Calu3 (cell line): ENCODE data around the gene TMEM176A. TPM values are rescaled to one million over a fixed set of nuclear protein-coding genes. Genes with fewer than 3 reads are reported as not detected.

Experiments used
- BruUV-seq: library from RNA; stranded (reverse); fragments of 400-500 nt; replicated peaks from 2 replicates; lab custom pipeline; 2021; lab: Mats Ljungman, UMichigan
- CTCF ChIA-PET: fragments of 300-600 bp; sonication (Branson Sonifier 250); formaldehyde crosslinking; loops from one replicate; lab custom pipeline; 2022; ENCODE audit warnings: antibody characterized with exemption; lab: Charles Lee
- DNase-seq: peaks from one replicate; pipeline ENCODE4 v3.0.0; 2022
- H3K27ac Mint-ChIP-seq: one replicate; pipeline ENCODE4 v1.8.0; 2022; ENCODE audit warnings: mixed read lengths; ENCODE audit not compliant: unreplicated experiment
- H3K27me3 Mint-ChIP-seq: one replicate; pipeline ENCODE4 v1.8.0; 2022; ENCODE audit warnings: mixed read lengths; ENCODE audit not compliant: unreplicated experiment
- H3K36me3 Mint-ChIP-seq: one replicate; pipeline ENCODE4 v1.8.0; 2022; ENCODE audit warnings: mild to moderate bottlenecking, moderate library complexity, mixed read lengths; ENCODE audit not compliant: insufficient read depth, unreplicated experiment
- H3K4me1 Mint-ChIP-seq: one replicate; pipeline ENCODE4 v1.8.0; 2022; ENCODE audit warnings: mild to moderate bottlenecking, low read depth, mixed read lengths; ENCODE audit not compliant: unreplicated experiment
- H3K4me3 Mint-ChIP-seq: one replicate; pipeline ENCODE4 v1.8.0; 2022; ENCODE audit warnings: mild to moderate bottlenecking, low read depth, moderate library complexity, mixed read lengths; ENCODE audit not compliant: unreplicated experiment
- H3K9me3 Mint-ChIP-seq: one replicate; pipeline ENCODE4 v1.8.0; 2022; ENCODE audit warnings: low read depth, mixed read lengths; ENCODE audit not compliant: unreplicated experiment
- CTCF ChIP-seq: fragments of 200-600 bp; IDR thresholded peaks from one replicate; pipeline ENCODE4 v1.8.0; 2022; ENCODE audit warnings: antibody characterized with exemption; ENCODE audit not compliant: unreplicated experiment
- intact Hi-C: fragments of 100-400 bp; cut with micrococcal nuclease; formaldehyde crosslinking; loops from one replicate; pipeline ENCODE4 v1.10.0; 2022; ENCODE audit not compliant: unreplicated experiment
- total RNA-seq: library from RNA; stranded (reverse); gene quantifications from 2 replicates; pipeline ENCODE4 v1.2.3, GENCODE V29; 2022

The TMEM176A gene
- total RNA-seq, 1 experiment from 2014 or later: 1.5 TPM

GRCh38 chr7:150845421-150845861 lies 44.9 kb downstream of the TMEM176A start:
- no peaks in the 10 kb centered on the region for H3K36me3 Mint-ChIP-seq
- no peaks in the 10 kb centered on the region for H3K4me1 Mint-ChIP-seq
- H3K4me3 Mint-ChIP-seq: no peak overlapping the region
- no peaks in the 10 kb centered on the region for H3K9me3 Mint-ChIP-seq
- no TSS peak for BruUV-seq
- no peak for TF ChIP-seq CTCF
- intact Hi-C loops: no loop called here
- DNase-seq: no peak
- H3K27ac Mint-ChIP-seq: no peak overlapping the region
- CTCF ChIA-PET: no interaction called here
- peaks cover 47% of the 10 kb centered on the region for H3K27me3 Mint-ChIP-seq

- Mint-ChIP-seq H3K36me3 (no peaks in the 10 kb centered on the region), H3K4me3 (no peak overlapping the region), H3K9me3 (no peaks in the 10 kb centered on the region), H3K27me3 (peaks cover 53% of the 10 kb centered on the region), H3K4me1 (no peaks in the 10 kb centered on the region), H3K27ac (no peak overlapping the region)
- no peak for DNase-seq
- no peak for TF ChIP-seq CTCF
- CTCF ChIA-PET: no interaction called here
- no TSS peak for BruUV-seq
- intact Hi-C loops: no loop called here
These were observed 45.9 kb downstream of the TMEM176A start for GRCh38 chr7:150846291-150847115.

- Mint-ChIP-seq H3K27me3 (peaks cover 63% of the 10 kb centered on the region), H3K4me1 (peaks cover 6% of the 10 kb centered on the region), H3K4me3 (no peak overlapping the region), H3K9me3 (no peaks in the 10 kb centered on the region), H3K27ac (no peak overlapping the region), H3K36me3 (no peaks in the 10 kb centered on the region)
- CTCF ChIA-PET: no interaction called here
- intact Hi-C loops: no loop called here
- TF ChIP-seq CTCF: no peak
- DNase-seq: no peak
- BruUV-seq: no TSS peak
These were observed 47.0 kb downstream of the TMEM176A start for GRCh38 chr7:150847536-150847935.

- Mint-ChIP-seq H3K4me3 (no peak overlapping the region), H3K4me1 (peaks cover 10% of the 10 kb centered on the region)
These were observed 47.5 kb downstream of the TMEM176A start for GRCh38 chr7:150848111-150848510.

More at GRCh38 chr7:150848111-150848510, 47.5 kb downstream of the TMEM176A start:
- no peaks in the 10 kb centered on the region for H3K9me3 Mint-ChIP-seq
- H3K27me3 Mint-ChIP-seq: peaks cover 67% of the 10 kb centered on the region
- intact Hi-C loops: no loop called here
- no peak overlapping the region for H3K27ac Mint-ChIP-seq
- DNase-seq: no peak
- no TSS peak for BruUV-seq
- H3K36me3 Mint-ChIP-seq: no peaks in the 10 kb centered on the region
- CTCF ChIA-PET: no interaction called here
- no peak for TF ChIP-seq CTCF
